HepG2 (cell line): ENCODE data around the gene PIGK. TPM values are rescaled to one million over a fixed set of nuclear protein-coding genes. Genes with fewer than 3 reads are reported as not detected.

Source experiments
- FOXM1 ChIP-seq: sonication (generic); formaldehyde crosslinking; IDR thresholded peaks from 2 replicates; pipeline ENCODE4 v1.5.0; 2020; ENCODE audit warnings: missing genetic modification reagents
- HOMEZ ChIP-seq: IDR thresholded peaks from 2 replicates; pipeline ENCODE4 v1.6.1; 2016; ENCODE audit warnings: low read depth
- KLF9 ChIP-seq: IDR thresholded peaks from 2 replicates; pipeline ENCODE4 v1.6.1; 2016; ENCODE audit warnings: low read depth
- RBAK ChIP-seq: sonication (generic); formaldehyde crosslinking; IDR thresholded peaks from 2 replicates; pipeline ENCODE4 v1.5.1; 2020; ENCODE audit warnings: mild to moderate bottlenecking, missing genetic modification reagents
- REST ChIP-seq, 2 experiments: IDR thresholded peaks; 2 replicates each; pipeline ENCODE4 v1.6.1; 2011 to 2012; ENCODE audit warnings: low read length in 2 of 2, borderline replicate concordance in 1 of 2, low read depth in 1 of 2, mild to moderate bottlenecking in 1 of 2, moderate library complexity in 1 of 2
- SP140L ChIP-seq: sonication (generic); formaldehyde crosslinking; IDR thresholded peaks from 2 replicates; pipeline ENCODE4 v1.4.0; 2020; ENCODE audit warnings: missing genetic modification reagents, borderline replicate concordance
- ZNF574 ChIP-seq: sonication (generic); formaldehyde crosslinking; IDR thresholded peaks from 2 replicates; pipeline ENCODE4 v1.4.0; 2020; ENCODE audit warnings: missing genetic modification reagents
- polyA plus RNA-seq, 8 experiments: library from polyadenylated mRNA; depleted of rRNA in 3 of 8; stranded (reverse) in 7 of 8; unstranded in 1 of 8; fragments of >200 nt; fragmentation: Illumina TruSeq in 4 of 8; extraction: Trizol in 4 of 8; gene quantifications; 2 replicates each; pipeline versions ENCODE4 v1.2.1 to v1.2.3, GENCODE V29; 2011 to 2016; ENCODE audit warnings: low read depth in 4 of 8, missing spikeins in 1 of 8, mixed read lengths in 1 of 8; ENCODE audit not compliant: insufficient read depth in 1 of 8
- total RNA-seq, 5 experiments: library from RNA; depleted of rRNA; stranded (reverse); fragments of >200 nt; fragmentation: Illumina TruSeq; extraction: Trizol; gene quantifications; 2 replicates each; pipeline ENCODE4 v1.2.3, GENCODE V29; 2016; ENCODE audit warnings: low read depth in 1 of 5

Gene PIGK
- total and polyA plus RNA-seq, 2 of the 13 experiments (the other 11 are each of a cell fraction or from before 2014, with no cell fraction given) = 14.7 to 38.5 TPM

GRCh38 chr1:77040826-77041225 lies 178.4 kb downstream of the PIGK start (continued):
- TF ChIP-seq REST (IDR thresholded peaks at IDR 0.05; ENCODE audit: borderline replicate concordance in 1 of 2, low read depth in 1 of 2, low read length in 2 of 2) (no peak), ZNF574 (CRISPR knock-in tag) (no peak), RBAK (no peak), FOXM1 (CRISPR knock-in tag) (no peak), KLF9 (no peak), HOMEZ (CRISPR knock-in tag) (no peak), SP140L (CRISPR knock-in tag) (no peak)
